Measurements from ENCODE around the gene KLF5.

The KLF5 gene

DNA sequence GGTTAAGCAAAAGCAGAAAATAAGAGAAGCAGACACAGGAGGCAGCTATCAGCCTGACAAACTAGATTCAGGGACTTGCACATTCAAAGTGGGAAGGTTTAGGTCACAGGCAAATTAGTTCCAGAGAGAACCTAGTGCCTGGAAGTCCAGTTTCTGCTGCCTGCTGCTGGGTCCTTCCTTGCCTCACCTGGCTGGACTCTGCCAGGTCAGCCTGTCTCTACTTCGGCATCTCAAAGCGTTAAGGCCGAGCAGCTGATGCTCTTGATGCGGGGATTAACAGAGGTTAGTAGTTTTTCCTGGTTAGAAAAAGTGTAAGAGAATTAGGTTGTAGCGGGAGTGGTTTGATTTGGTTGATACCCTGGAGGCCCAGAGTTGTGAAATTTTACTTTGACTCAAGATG lies 52.0 kb downstream of the KLF5 start:
- H3K4me1 ChIP-seq (ENCODE audit: insufficient read depth, insufficient read length), result no peaks in the 10 kb centered on the region
- TF ChIP-seq ZNF274 (IDR thresholded peaks at IDR 0.05; ENCODE audit: low read depth, low read length), result no peak
- no peak for TF ChIP-seq SUZ12 (IDR thresholded peaks at IDR 0.05; ENCODE audit: extremely low read depth, insufficient read depth, insufficient read length)
- TF ChIP-seq YY1 (IDR thresholded peaks at IDR 0.05; ENCODE audit: insufficient read depth, insufficient read length), result no peak
- no peaks in the 10 kb centered on the region for H3K36me3 ChIP-seq (ENCODE audit: insufficient read depth, insufficient read length, low read length)
- H3K4me3 ChIP-seq (ENCODE audit: insufficient read length, low read depth), result no peak overlapping the region
- H3K9me3 ChIP-seq (ENCODE audit: insufficient read depth, low read length), result no peaks in the 10 kb centered on the region
- no peak overlapping the region for H3K9ac ChIP-seq (ENCODE audit: insufficient read length, low read depth)
- no peak for DNase-seq (ENCODE audit: low read depth, low spot score)
- no peaks in the 10 kb centered on the region for H3K27me3 ChIP-seq (ENCODE audit: insufficient read depth, insufficient read length)

DNA sequence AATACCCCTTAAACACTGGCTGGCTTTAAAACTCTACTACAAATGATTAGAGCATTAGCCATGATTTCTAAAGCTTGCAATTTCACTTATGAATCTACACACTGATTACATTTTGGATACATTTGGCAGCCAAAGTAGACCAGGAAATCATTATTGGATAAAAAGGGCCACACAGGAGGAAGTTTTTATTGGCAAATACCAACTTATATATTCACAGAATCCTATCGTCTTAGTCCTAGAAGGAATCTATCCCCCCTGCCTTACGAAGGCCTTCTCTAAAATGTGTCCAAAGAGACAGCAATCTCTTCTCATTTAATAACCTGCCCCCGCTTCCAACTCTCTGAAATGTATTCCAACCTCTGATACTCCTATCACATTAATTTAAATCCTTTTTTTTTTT lies 52.5 kb downstream of the KLF5 start:
- Histone ChIP-seq H3K9ac (ENCODE audit: insufficient read length, low read depth) (no peak overlapping the region), H3K4me1 (ENCODE audit: insufficient read depth, insufficient read length) (no peaks in the 10 kb centered on the region), H3K9me3 (ENCODE audit: insufficient read depth, low read length) (no peaks in the 10 kb centered on the region), H3K27me3 (ENCODE audit: insufficient read depth, insufficient read length) (no peaks in the 10 kb centered on the region), H3K4me3 (ENCODE audit: insufficient read length, low read depth) (no peak overlapping the region), H3K36me3 (ENCODE audit: insufficient read depth, insufficient read length, low read length) (no peaks in the 10 kb centered on the region)
- TF ChIP-seq YY1 (IDR thresholded peaks at IDR 0.05; ENCODE audit: insufficient read depth, insufficient read length), result no peak
- no peak for TF ChIP-seq ZNF274 (IDR thresholded peaks at IDR 0.05; ENCODE audit: low read depth, low read length)
- TF ChIP-seq SUZ12 (IDR thresholded peaks at IDR 0.05; ENCODE audit: extremely low read depth, insufficient read depth, insufficient read length), result no peak
- no peak for DNase-seq (ENCODE audit: low read depth, low spot score)

DNA sequence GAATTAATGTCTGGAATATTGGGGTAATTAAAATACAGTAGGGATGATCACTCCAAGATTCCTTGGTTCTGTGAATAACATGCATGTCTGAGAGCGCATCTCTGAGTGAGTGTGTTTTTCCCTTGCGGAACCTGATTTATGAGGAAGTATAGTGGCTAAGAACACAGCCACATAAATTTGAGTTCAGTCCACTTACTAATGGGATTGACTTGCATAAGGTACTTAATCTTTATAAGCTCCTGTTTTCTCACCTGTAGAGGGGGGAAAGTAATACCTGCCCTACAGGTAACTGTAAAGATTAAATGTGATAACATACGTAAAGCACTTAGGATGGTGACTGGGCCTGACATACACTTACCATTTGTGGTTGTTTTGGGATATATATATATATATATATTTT lies 60.8 kb downstream of the KLF5 start:
- DNase-seq (ENCODE audit: low read depth, low spot score), result no peak
- no peaks in the 10 kb centered on the region for H3K27me3 ChIP-seq (ENCODE audit: insufficient read depth, insufficient read length)
- no peak for TF ChIP-seq ZNF274 (IDR thresholded peaks at IDR 0.05; ENCODE audit: low read depth, low read length)
- no peak for TF ChIP-seq SUZ12 (IDR thresholded peaks at IDR 0.05; ENCODE audit: extremely low read depth, insufficient read depth, insufficient read length)
- no peak for TF ChIP-seq YY1 (IDR thresholded peaks at IDR 0.05; ENCODE audit: insufficient read depth, insufficient read length)
- H3K4me1 ChIP-seq (ENCODE audit: insufficient read depth, insufficient read length), result no peaks in the 10 kb centered on the region
- no peak overlapping the region for H3K4me3 ChIP-seq (ENCODE audit: insufficient read length, low read depth)
- no peaks in the 10 kb centered on the region for H3K36me3 ChIP-seq (ENCODE audit: insufficient read depth, insufficient read length, low read length)
- no peak overlapping the region for H3K9ac ChIP-seq (ENCODE audit: insufficient read length, low read depth)
- H3K9me3 ChIP-seq (ENCODE audit: insufficient read depth, low read length), result no peaks in the 10 kb centered on the region
